Gastrocnemius medialis (tissue), 4 donors: ENCODE results near the gene CCDC146. TPM values are rescaled to one million over a fixed set of nuclear protein-coding genes. Genes with fewer than 3 reads are reported as not detected.
"Not testable (repeated sequence)": the region's sequence is repeated elsewhere in the genome, so short reads cannot be mapped to it uniquely, and the experiment has no call there.

ENCODE experiments used
- ATAC-seq, 2 donors: fragments of 150-250 bp; one replicate each; pipeline ENCODE4 v1.9.1; 2016
- DNase-seq, 2 donors: peaks; one replicate each; pipeline ENCODE4 v3.0.0-alpha.2; 2019
- H3K27ac ChIP-seq, 4 donors: fragments of 200-600 bp; sonication (generic); 1 replicate in 1 of 4; 2 replicates in 3 of 4; pipeline ENCODE4 v1.5.1; 2016 to 2018; ENCODE audit warnings: mild to moderate bottlenecking in 2 of 4, moderate library complexity in 1 of 4
- H3K27me3 ChIP-seq, 3 donors: fragments of 200-600 bp; sonication (generic) in 2 of 3; 1 replicate in 1 of 3; 2 replicates in 2 of 3; pipeline versions ENCODE4 v1.5.1 to v1.6.0; 2016 to 2019; ENCODE audit warnings: mild to moderate bottlenecking in 1 of 3, moderate library complexity in 1 of 3
- H3K36me3 ChIP-seq, 2 donors: fragments of 200-600 bp; sonication (generic) in 1 of 2; one replicate each; pipeline ENCODE4 v1.5.1; 2017 to 2018
- H3K4me1 ChIP-seq, 2 donors: fragments of 200-600 bp; sonication (generic) in 1 of 2; one replicate each; pipeline ENCODE4 v1.5.1; 2016 to 2017; ENCODE audit warnings: mild to moderate bottlenecking in 2 of 2
- H3K4me3 ChIP-seq, 4 donors: fragments of 200-600 bp; sonication (generic) in 3 of 4; 1 replicate in 1 of 4; 2 replicates in 3 of 4; pipeline ENCODE4 v1.5.1; 2016 to 2019; ENCODE audit warnings: mild to moderate bottlenecking in 2 of 4
- H3K9me3 ChIP-seq, 3 donors: fragments of 200-600 bp; sonication (generic) in 2 of 3; 1 replicate in 1 of 3; 2 replicates in 2 of 3; pipeline ENCODE4 v1.5.1; 2016 to 2019
- in situ Hi-C, 4 donors: fragments of 200-750 bp; cut with MboI; loops; one replicate each; pipeline versions ENCODE4 v1.15.0 to v1.8.0; 2017; ENCODE audit warnings: low sequenced_read_pairs in 4 of 4
- intact Hi-C: fragments of 100-400 bp; cut with DNase I; formaldehyde crosslinking; loops from one replicate; pipeline ENCODE4 v1.15.1; 2023; ENCODE audit warnings: low total_unique reads
- total RNA-seq, 4 donors: library from RNA; depleted of rRNA; stranded (reverse); fragments of >200 nt; gene quantifications; one replicate each; pipeline versions ENCODE4 v1.1.0 to v1.2.3, GENCODE V29; 2016

Gene CCDC146, protein sequence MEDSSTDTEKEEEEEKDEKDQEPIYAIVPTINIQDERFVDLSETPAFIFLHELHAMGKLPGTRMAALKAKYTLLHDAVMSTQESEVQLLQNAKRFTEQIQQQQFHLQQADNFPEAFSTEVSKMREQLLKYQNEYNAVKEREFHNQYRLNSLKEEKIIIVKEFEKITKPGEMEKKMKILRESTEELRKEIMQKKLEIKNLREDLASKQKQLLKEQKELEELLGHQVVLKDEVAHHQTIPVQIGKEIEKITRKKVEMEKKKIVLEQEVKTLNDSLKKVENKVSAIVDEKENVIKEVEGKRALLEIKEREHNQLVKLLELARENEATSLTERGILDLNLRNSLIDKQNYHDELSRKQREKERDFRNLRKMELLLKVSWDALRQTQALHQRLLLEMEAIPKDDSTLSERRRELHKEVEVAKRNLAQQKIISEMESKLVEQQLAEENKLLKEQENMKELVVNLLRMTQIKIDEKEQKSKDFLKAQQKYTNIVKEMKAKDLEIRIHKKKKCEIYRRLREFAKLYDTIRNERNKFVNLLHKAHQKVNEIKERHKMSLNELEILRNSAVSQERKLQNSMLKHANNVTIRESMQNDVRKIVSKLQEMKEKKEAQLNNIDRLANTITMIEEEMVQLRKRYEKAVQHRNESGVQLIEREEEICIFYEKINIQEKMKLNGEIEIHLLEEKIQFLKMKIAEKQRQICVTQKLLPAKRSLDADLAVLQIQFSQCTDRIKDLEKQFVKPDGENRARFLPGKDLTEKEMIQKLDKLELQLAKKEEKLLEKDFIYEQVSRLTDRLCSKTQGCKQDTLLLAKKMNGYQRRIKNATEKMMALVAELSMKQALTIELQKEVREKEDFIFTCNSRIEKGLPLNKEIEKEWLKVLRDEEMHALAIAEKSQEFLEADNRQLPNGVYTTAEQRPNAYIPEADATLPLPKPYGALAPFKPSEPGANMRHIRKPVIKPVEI
- 1 to 10 TPM; 1.4 to 4.3 (median 2.8) TPM for total RNA-seq

DNA sequence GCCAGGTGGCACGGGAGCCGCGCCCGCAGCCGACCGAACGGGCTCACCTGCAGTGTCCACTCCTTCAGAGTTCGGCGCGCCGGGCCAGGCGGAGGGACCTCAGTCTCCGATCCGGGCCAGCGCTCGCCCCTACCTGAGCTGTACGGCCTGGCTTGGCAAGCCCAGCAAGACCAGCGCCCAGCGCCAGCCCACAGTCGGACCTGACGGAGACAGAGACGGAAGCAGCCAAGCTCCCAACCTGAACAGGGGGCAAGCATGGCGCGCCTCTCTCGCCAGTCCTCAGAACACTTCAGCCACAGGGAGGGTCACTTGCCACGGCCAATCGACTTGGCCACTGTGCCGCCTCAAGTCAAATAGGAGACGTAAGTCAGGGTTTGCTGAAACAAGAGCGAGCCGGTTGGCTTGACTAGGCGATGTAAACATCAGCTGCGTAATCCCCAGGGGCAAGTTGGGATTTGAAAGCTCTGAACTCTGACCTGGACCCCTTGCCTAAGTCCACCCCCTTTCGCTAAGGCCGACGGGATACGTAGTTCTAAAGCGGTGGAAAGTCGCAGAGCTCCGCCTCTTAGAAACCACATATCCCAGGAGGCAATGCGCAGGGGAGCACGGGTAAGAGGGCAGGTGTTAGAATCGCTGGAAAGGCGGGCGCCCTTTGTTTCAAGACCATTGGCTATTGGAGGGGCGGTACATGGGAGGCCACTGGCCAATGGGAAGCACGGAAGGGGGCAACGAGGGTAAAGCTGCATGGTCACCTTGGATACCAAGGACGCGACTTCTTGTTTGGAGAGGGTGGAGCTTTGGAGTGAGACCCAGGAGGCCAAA, at the start of gene CCDC146:
Gene CCDC146, plus strand, starts transcription at position 756 of the 822 bp plus-strand sequence. CDS start 45,054 bp downstream, outside the sequence.
- in situ Hi-C loops = loop anchor here in 2 of 4 donors (10.0 to 25.0 kb wide), 2 partner anchors 213 to 215 kb away; no protein-coding TSS in a partner anchor
- peak; percentile 98 for ATAC-seq

DNA sequence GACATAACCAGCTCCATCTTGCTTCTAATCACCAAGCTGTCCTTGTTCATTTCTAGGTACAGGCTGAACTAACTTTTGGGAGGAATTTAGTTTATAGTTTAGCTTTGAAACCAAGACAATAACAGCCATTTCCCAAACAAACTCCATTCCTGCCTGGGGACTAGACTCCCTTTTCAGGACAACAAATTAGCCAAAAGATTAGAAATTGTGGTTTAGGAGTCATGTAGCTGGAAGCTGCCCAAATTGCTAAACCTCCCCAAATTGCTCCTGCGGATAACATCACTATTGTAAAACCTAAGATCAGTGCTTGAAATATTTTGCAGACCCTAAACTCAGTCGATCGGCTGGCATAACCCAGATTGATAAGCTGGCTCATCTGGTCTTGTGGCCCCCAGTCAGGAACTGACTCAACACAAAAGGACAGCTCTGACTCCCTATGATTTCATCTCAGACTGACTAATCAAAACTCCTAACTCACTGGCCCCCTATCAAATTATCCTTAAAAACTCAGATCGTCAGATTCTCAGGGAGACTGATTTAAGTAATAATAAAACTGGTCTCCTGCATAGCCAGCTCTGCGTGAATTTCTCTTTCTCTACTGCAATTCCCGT, 47.5 kb upstream of the CCDC146 start:
- H3K9me3 ChIP-seq, DNase-seq, intact Hi-C loops, H3K27ac ChIP-seq, H3K27me3 ChIP-seq, H3K36me3 ChIP-seq, H3K4me3 ChIP-seq, H3K4me1 ChIP-seq, in situ Hi-C loops, ATAC-seq: not testable (repeated sequence)

More for the DNA sequence above, at the start of gene CCDC146:
- Histone ChIP-seq H3K27ac (peak within 1 kb of the TSS; percentile 81 to 88 (median 86)), H3K4me3 (peak within 1 kb of the TSS; percentile 73 to 97 (median 83))
- not testable (repeated sequence) for H3K27me3 ChIP-seq, H3K36me3 ChIP-seq, H3K4me1 ChIP-seq, H3K9me3 ChIP-seq
- peak; percentile 98 to 99 for DNase-seq
- intact Hi-C loops = loop anchor here (10.0 kb wide), 1 partner anchor 213 kb away; no protein-coding TSS in a partner anchor

DNA sequence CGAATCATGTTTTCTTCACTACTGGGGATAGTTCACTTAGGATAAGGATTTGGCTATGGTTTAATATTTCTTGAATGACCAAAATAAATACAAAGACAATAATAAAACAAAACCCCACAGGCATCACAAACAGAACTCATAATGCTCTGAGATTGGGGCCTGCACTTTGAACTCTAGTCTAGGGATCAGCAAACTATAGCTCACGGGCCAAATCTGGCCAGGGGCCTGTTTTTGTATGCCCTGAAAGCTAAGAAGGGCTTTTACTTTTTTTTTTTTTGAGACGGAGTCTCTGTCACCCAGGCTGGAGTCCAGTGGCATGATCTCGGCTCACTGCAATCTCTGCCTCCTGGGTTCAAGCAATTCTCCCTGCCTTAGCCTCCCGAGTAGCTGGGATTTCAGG, 45.4 kb upstream of the CCDC146 start:
- intact Hi-C loops, in situ Hi-C loops, H3K4me3 ChIP-seq: not testable (repeated sequence)

DNA sequence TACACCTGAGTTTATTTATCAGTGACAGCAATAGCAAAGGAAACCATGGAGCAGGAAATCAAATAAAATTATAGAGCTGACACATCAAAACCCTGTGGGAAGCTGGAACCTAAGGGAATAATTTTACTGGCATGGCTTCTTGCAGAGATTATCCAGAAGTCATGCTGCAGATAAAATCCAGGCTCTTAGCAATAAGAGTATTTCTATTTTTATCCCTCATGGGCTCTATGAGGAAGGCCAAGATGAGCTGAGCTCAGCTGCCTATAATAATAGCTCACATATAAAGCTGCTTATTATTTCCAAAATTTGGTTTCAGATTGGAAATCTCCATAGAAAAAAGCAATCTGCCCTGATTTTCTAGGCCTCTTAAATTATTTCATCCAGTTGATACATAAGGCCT, 43.3 kb upstream of the CCDC146 start:
- H3K36me3 ChIP-seq, H3K4me1 ChIP-seq, DNase-seq, in situ Hi-C loops, H3K4me3 ChIP-seq, H3K27me3 ChIP-seq, intact Hi-C loops, H3K9me3 ChIP-seq: not testable (repeated sequence)
- peak overlapping the region in 2 of 4 donors; percentile 31 to 40 for H3K27ac ChIP-seq
- ATAC-seq = peak; percentile 62 to 80

More for the DNA sequence above, 45.4 kb upstream of the CCDC146 start:
- H3K9me3 ChIP-seq, ATAC-seq, H3K4me1 ChIP-seq, DNase-seq, H3K27me3 ChIP-seq, H3K27ac ChIP-seq, H3K36me3 ChIP-seq: not testable (repeated sequence)

DNA sequence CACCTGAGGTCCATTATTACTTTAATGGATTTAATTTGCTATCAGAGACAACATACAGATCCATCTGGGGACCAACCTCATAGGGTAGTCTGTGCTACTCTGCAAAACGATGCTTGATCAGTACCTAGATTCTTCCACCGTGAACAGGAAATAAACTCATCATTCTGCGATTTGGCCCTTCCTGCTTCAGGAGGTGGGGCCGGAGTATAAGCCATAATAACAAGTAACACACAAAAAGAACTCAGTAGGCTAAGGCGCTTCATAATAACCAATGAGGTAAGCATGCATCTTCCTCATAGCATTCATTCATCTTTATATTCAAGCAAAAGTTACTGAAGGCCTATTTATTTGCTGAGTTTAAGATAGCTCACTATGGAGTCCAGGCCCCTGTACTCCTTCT, 42.8 kb upstream of the CCDC146 start:
- ATAC-seq, H3K4me1 ChIP-seq, intact Hi-C loops, H3K9me3 ChIP-seq, DNase-seq, H3K36me3 ChIP-seq, H3K27me3 ChIP-seq, H3K27ac ChIP-seq, in situ Hi-C loops, H3K4me3 ChIP-seq: not testable (repeated sequence)

DNA sequence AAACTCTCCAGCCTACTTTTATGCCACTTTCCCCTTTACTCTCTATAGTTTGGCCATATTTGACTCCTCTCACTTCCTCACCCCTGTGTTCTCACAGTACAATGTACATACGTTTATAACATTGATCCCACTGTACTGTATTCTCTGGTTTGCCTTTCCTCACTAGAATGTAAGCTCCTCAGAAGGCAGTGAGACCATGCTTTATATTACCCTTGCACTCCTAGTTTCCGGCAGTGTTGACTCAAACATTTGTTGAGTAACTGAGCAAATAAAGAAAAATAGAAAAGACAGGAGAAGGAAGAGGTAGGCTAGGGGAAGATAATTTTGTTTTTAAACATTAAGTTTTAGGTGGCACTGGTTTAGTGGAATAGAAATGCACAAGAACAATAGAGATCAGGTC, 42.2 kb upstream of the CCDC146 start:
- H3K27me3 ChIP-seq, H3K4me1 ChIP-seq, H3K36me3 ChIP-seq, in situ Hi-C loops, ATAC-seq, H3K9me3 ChIP-seq, H3K27ac ChIP-seq, H3K4me3 ChIP-seq, DNase-seq, intact Hi-C loops: not testable (repeated sequence)

DNA sequence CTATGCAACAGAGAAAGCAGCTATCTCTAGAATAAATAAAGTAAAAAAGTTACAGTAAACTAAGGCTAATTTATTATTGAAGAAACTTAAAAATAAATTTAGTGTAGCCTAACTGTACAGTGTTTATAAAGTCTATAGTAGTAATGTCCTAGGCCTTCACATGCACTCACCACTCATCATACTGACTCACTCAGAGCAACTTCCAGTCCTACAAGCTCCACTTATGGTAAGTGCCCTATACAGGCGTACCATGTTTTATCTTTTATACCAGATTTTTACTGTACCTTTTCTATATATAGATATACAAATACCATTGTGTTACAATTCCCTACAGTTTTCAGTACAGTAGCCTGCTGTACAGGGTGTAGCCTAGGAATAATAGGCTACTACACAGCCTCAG, 40.2 kb upstream of the CCDC146 start:
- in situ Hi-C loops = not testable (repeated sequence)

DNA sequence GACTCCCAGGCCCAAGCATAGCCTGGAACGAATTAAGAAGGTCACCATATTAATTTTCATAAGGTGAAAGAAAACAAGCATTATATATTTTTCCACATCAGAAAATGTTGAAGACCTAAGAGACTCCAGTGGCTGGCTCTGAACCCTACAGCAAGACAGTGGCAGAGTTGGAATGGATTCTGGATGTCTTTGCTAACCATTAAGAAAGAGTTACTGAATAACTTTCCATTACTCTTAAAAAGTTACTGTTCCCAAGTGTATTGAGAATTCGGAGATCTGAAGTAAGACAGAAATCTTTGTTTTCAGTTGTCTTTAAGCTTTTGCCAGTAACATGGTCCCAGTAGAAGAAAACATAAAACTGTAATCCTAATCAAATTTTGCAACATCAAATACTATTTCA, 30.1 kb upstream of the CCDC146 start:
- in situ Hi-C loops, intact Hi-C loops, H3K4me1 ChIP-seq, H3K4me3 ChIP-seq, H3K9me3 ChIP-seq, ATAC-seq, H3K27me3 ChIP-seq, H3K27ac ChIP-seq, DNase-seq, H3K36me3 ChIP-seq: not testable (repeated sequence)

More for the DNA sequence above, 40.2 kb upstream of the CCDC146 start:
- H3K27me3 ChIP-seq, DNase-seq, H3K4me3 ChIP-seq, intact Hi-C loops, H3K36me3 ChIP-seq, H3K4me1 ChIP-seq, H3K27ac ChIP-seq, ATAC-seq, H3K9me3 ChIP-seq: not testable (repeated sequence)

DNA sequence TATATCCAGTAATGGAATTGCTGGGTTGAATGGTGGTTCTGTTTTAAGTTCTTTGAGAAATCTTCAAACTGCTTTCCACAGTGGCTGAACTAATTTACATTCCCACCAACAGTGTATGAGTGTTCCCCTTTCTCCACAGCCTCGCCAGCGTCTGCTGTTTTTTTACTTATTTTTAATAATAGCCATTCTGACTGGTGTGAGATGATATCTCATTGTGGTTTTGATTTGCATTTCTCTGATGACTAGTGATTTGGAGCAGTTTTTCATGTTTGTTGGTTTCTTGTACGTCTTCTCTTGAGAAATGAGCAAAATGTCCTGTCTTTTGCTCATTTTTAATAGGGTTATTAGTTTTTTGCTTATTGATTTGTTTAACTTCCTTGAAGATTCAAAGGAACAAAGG, 21.9 kb upstream of the CCDC146 start:
- in situ Hi-C loops = loop anchor here in 1 of 4 donors (25.0 kb wide), 1 partner anchor 237 kb away; no protein-coding TSS in a partner anchor

DNA sequence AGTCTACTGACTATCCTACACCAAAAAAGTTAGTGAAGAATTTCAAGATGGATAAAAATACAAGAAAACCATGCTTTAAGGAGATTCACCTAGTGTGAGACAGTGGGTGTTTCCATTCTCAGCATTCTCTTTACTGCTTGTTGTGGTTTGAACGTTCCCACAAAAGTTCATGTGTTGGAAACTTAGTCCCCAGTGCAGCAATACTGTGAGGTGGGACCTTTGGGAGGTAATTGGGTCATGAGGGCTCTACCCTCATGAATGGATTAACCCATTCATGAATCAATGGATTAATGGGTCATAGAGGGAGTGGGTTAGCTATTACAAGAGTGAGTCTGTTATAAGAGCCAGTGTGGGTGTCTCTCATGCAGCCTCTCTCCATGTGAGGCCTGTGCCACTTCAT, 21.2 kb upstream of the CCDC146 start:
- H3K36me3 ChIP-seq, H3K9me3 ChIP-seq, ATAC-seq, H3K27ac ChIP-seq, H3K27me3 ChIP-seq, H3K4me1 ChIP-seq, H3K4me3 ChIP-seq, intact Hi-C loops, DNase-seq: not testable (repeated sequence)
- in situ Hi-C loops = loop anchor here in 1 of 4 donors (25.0 kb wide), 1 partner anchor 236 kb away; no protein-coding TSS in a partner anchor

More for the DNA sequence above, 21.9 kb upstream of the CCDC146 start:
- H3K36me3 ChIP-seq, ATAC-seq, H3K27ac ChIP-seq, H3K4me3 ChIP-seq, H3K27me3 ChIP-seq, H3K4me1 ChIP-seq, intact Hi-C loops, H3K9me3 ChIP-seq, DNase-seq: not testable (repeated sequence)
